GM12878 (cell line): ENCODE data around the gene SARDH. TPM values are rescaled to one million over a fixed set of nuclear protein-coding genes. Genes with fewer than 3 reads are reported as not detected.

Experiments used
- ATAC-seq: fragments of 200-7000 bp; cut with Tn5 transposase; 3 replicates; pipeline ENCODE4 v1.9.1; 2020; ENCODE audit warnings: mild to moderate bottlenecking, moderate library complexity
- BruUV-seq: library from RNA; stranded (reverse); fragments of 400-500 nt; replicated peaks from 2 replicates; lab custom pipeline; 2021; lab: Mats Ljungman, UMichigan
- CTCF ChIA-PET: fragments of 300-600 bp; sonication (Branson Sonifier 250); formaldehyde crosslinking; extraction: SDS; loops from one replicate; lab custom pipeline; 2021; ENCODE audit warnings: inconsistent platforms; lab: Yijun Ruan, JAX
- POLR2A ChIA-PET: fragments of 350-600 bp; formaldehyde crosslinking; extraction: SDS; loops from one replicate; lab custom pipeline; 2021; ENCODE audit warnings: inconsistent platforms; lab: Charles Lee
- RAD21 ChIA-PET: fragments of 300-600 bp; sonication (Branson Sonifier 250); formaldehyde crosslinking; loops from one replicate; lab custom pipeline; 2023; ENCODE audit warnings: antibody characterized with exemption; ENCODE audit not compliant: unreplicated experiment; lab: Charles Lee
- SMC1A ChIA-PET: fragments of 300-600 bp; sonication (Branson Sonifier 250); formaldehyde crosslinking; loops from one replicate; lab custom pipeline; 2023; ENCODE audit not compliant: unreplicated experiment, uncharacterized antibody; lab: Charles Lee
- DNase-seq: peaks from one replicate; pipeline ENCODE4 v3.0.0-alpha.2; 2011; ENCODE audit warnings: low read depth, low spot score
- FAIRE-seq: peaks from 3 replicates; lab custom pipeline; 2011; peaks lifted over from hg19 to GRCh38; lab: Jason Lieb, UNC
- H2AFZ ChIP-seq: 2 replicates; pipeline ENCODE4 v1.6.0; 2011; ENCODE audit warnings: low read depth, low read length, control low read depth; ENCODE audit not compliant: control insufficient read depth
- H3K27ac ChIP-seq: 2 replicates; pipeline ENCODE4 v1.5.1; 2011; ENCODE audit warnings: control low read depth; ENCODE audit not compliant: control insufficient read depth, insufficient read depth
- H3K27me3 ChIP-seq, 2 experiments: replicated peaks in 1 of 2; 2 replicates each; pipeline versions ENCODE4 v1.6.0 to v1.6.1; 2011; ENCODE audit warnings: low read length in 1 of 2; ENCODE audit not compliant: control insufficient read depth in 2 of 2, insufficient read depth in 2 of 2
- H3K36me3 ChIP-seq, 2 experiments: 2 replicates each; pipeline ENCODE4 v1.5.1; 2011; ENCODE audit warnings: low read length in 1 of 2; ENCODE audit not compliant: control insufficient read depth in 2 of 2, insufficient read depth in 2 of 2
- H3K4me1 ChIP-seq: 2 replicates; pipeline ENCODE4 v1.6.1; 2011; ENCODE audit warnings: mild to moderate bottlenecking, low read length, moderate library complexity, mixed read lengths; ENCODE audit not compliant: control insufficient read depth, insufficient read depth
- H3K4me2 ChIP-seq: 2 replicates; pipeline ENCODE4 v1.6.0; 2011; ENCODE audit warnings: control low read depth; ENCODE audit not compliant: control insufficient read depth, insufficient read depth
- H3K4me3 ChIP-seq: fragments of 200-600 bp; sonication (generic); 2 replicates; pipeline ENCODE4 v1.5.1; 2016
- H3K79me2 ChIP-seq: 2 replicates; pipeline ENCODE4 v1.6.0; 2011; ENCODE audit warnings: low read length; ENCODE audit not compliant: control insufficient read depth, insufficient read depth
- H3K9ac ChIP-seq: 2 replicates; pipeline ENCODE4 v1.8.0; 2011; ENCODE audit warnings: low read length, control low read depth, mixed read lengths; ENCODE audit not compliant: control insufficient read depth, insufficient read depth
- H3K9me3 ChIP-seq: replicated peaks from 3 replicates; pipeline ENCODE4 v1.5.1; 2011; ENCODE audit warnings: mild to moderate bottlenecking, low read length; ENCODE audit not compliant: control insufficient read depth, insufficient read depth
- H4K20me1 ChIP-seq: 2 replicates; pipeline ENCODE4 v1.6.0; 2011; ENCODE audit not compliant: control insufficient read depth, insufficient read depth
- EP300 ChIP-seq, 2 experiments: fragments of 150-350 bp in 1 of 2; IDR thresholded peaks; 2 replicates each; pipeline ENCODE4 v1.6.1; 2011 to 2012; ENCODE audit warnings: low read depth in 2 of 2, low read length in 2 of 2, borderline replicate concordance in 1 of 2, improper control_type of control experiment in 1 of 2, inconsistent platforms in 1 of 2; ENCODE audit not compliant: control insufficient read depth in 1 of 2
- HDAC6 ChIP-seq: fragments of 200-600 bp; sonication (generic); IDR thresholded peaks from one replicate; pipeline ENCODE4 v1.8.0; 2017; ENCODE audit warnings: antibody characterized with exemption; ENCODE audit not compliant: unreplicated experiment
- NRF1 ChIP-seq: conservative IDR thresholded peaks from 2 replicates; pipeline ENCODE4 v1.6.1; 2011; ENCODE audit warnings: mild to moderate bottlenecking, low read depth, low read length, improper control_type of control experiment
- PAX8 ChIP-seq: fragments of 450-650 bp; IDR thresholded peaks from 2 replicates; pipeline ENCODE4 v1.6.1; 2017; ENCODE audit warnings: mild to moderate bottlenecking, moderate library complexity
- POU2F2 ChIP-seq: IDR thresholded peaks from 3 replicates; pipeline ENCODE4 v1.6.1; 2011; ENCODE audit warnings: low read depth, mild to moderate bottlenecking, low read length, borderline replicate concordance
- WGBS: methylation state at CpG from one replicate; pipeline ENCODE4 v1.1.6; 2016; ENCODE audit warnings: low lambda C conversion rate; ENCODE audit not compliant: insufficient replicate concordance, insufficient coverage; ENCODE audit errors: missing lambda C conversion rate; 5-methylcytosine and 5-hydroxymethylcytosine counted together
- in situ Hi-C: fragments of 300-500 bp; cut with MboI; formaldehyde crosslinking; loops from 9 replicates; pipeline ENCODE4 v1.14.3; 2018; ENCODE audit warnings: mixed read lengths
- intact Hi-C: fragments of 100-400 bp; cut with micrococcal nuclease; formaldehyde crosslinking; loops from one replicate; pipeline ENCODE4 v1.14.2; 2022; ENCODE audit not compliant: unreplicated experiment
- polyA plus RNA-seq, 11 experiments: library from polyadenylated mRNA; depleted of rRNA in 4 of 11; unstranded in 6 of 11; stranded (reverse) in 5 of 11; fragments of >200 nt; fragmentation: Nextera tagmentation in 4 of 11; fragmentation: Illumina TruSeq in 1 of 11; extraction: Ambion mirVana in 4 of 11; extraction: Trizol in 1 of 11; gene quantifications; 1 replicate in 1 of 11; 2 replicates in 10 of 11; pipeline versions ENCODE4 v1.2.1 to v1.2.3, GENCODE V29; 2011 to 2016; ENCODE audit warnings: inconsistent platforms in 2 of 11, missing spikeins in 2 of 11, low read depth in 1 of 11
- total RNA-seq, 4 experiments: library from RNA; depleted of rRNA in 3 of 4; stranded (reverse); fragments of >200 nt in 3 of 4; fragmentation: Illumina TruSeq in 1 of 4; extraction: Trizol in 1 of 4; gene quantifications; 2 replicates each; pipeline versions ENCODE4 v1.2.1 to v1.2.3, GENCODE V29; 2013 to 2021
- TF ChIP-seq, protein P1 (sequence below): fragments of 450-650 bp; IDR thresholded peaks from 2 replicates; pipeline ENCODE4 v1.6.1; 2016; ENCODE audit warnings: mild to moderate bottlenecking, moderate library complexity, borderline replicate concordance

SARDH gene
- total and polyA plus RNA-seq, 10 of the 15 experiments (the other 5 are each of a cell fraction or from before 2014, with no cell fraction given), result 0.03 to 0.15 (median 0.10) TPM; not detected in 6

GRCh38 chr9:133621725-133622267 lies 116.4 kb downstream of the SARDH start:
- Histone ChIP-seq H3K36me3 (no peaks in the 10 kb centered on the region), H3K4me2 (no peak overlapping the region), H3K4me3 (no peak overlapping the region), H3K27ac (no peak overlapping the region)
- POLR2A ChIA-PET, result no interaction called here
- 27% methylated on average over 11 of the region's 11 CpGs for WGBS
- TF ChIP-seq PAX8 (no peak), NRF1 (no peak), POU2F2 (no peak), EP300 (IDR thresholded peaks at IDR 0.05; ENCODE audit: borderline replicate concordance in 1 of 2, control insufficient read depth in 1 of 2, low read depth in 2 of 2, low read length in 2 of 2) (no peak), HDAC6 (no peak)
- TF ChIP-seq, protein P1, sequence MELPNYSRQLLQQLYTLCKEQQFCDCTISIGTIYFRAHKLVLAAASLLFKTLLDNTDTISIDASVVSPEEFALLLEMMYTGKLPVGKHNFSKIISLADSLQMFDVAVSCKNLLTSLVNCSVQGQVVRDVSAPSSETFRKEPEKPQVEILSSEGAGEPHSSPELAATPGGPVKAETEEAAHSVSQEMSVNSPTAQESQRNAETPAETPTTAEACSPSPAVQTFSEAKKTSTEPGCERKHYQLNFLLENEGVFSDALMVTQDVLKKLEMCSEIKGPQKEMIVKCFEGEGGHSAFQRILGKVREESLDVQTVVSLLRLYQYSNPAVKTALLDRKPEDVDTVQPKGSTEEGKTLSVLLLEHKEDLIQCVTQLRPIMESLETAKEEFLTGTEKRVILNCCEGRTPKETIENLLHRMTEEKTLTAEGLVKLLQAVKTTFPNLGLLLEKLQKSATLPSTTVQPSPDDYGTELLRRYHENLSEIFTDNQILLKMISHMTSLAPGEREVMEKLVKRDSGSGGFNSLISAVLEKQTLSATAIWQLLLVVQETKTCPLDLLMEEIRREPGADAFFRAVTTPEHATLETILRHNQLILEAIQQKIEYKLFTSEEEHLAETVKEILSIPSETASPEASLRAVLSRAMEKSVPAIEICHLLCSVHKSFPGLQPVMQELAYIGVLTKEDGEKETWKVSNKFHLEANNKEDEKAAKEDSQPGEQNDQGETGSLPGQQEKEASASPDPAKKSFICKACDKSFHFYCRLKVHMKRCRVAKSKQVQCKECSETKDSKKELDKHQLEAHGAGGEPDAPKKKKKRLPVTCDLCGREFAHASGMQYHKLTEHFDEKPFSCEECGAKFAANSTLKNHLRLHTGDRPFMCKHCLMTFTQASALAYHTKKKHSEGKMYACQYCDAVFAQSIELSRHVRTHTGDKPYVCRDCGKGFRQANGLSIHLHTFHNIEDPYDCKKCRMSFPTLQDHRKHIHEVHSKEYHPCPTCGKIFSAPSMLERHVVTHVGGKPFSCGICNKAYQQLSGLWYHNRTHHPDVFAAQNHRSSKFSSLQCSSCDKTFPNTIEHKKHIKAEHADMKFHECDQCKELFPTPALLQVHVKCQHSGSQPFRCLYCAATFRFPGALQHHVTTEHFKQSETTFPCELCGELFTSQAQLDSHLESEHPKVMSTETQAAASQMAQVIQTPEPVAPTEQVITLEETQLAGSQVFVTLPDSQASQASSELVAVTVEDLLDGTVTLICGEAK, result no peak
- TF ChIP-seq, all 136 proteins: peak for 0
- FAIRE-seq (no peak), DNase-seq (no peak), ATAC-seq (no peak)
- ChIA-PET RAD21 (no interaction called here), SMC1A (no interaction called here), CTCF (no interaction called here)
- H3K4me1 ChIP-seq, result peaks cover 6% of the 10 kb centered on the region; the same call in 1 of the 2 replicates
- H3K9me3 ChIP-seq, result no peaks in the 10 kb centered on the region; the same call in 2 of the 3 replicates
- no peak overlapping the region for H3K9ac ChIP-seq
- no peaks in the 10 kb centered on the region for H3K79me2 ChIP-seq
- peaks cover 0 to 2% of the 10 kb centered on the region in 2 experiments; a peak in 3 of 4 replicates for H3K27me3 ChIP-seq
- BruUV-seq, result no TSS peak
- H4K20me1 ChIP-seq, result no peaks in the 10 kb centered on the region
- no peak overlapping the region for H2AFZ ChIP-seq
- intact Hi-C loops (no loop called here), in situ Hi-C loops (no loop called here)
